Right hindlimb (tissue), 1 donor: Measurements from ENCODE around the gene ADRA2A.

ENCODE experiments used
- DNase-seq: peaks from one replicate; pipeline ENCODE4 v3.0.0-alpha.2; 2018

The ADRA2A gene

DNA sequence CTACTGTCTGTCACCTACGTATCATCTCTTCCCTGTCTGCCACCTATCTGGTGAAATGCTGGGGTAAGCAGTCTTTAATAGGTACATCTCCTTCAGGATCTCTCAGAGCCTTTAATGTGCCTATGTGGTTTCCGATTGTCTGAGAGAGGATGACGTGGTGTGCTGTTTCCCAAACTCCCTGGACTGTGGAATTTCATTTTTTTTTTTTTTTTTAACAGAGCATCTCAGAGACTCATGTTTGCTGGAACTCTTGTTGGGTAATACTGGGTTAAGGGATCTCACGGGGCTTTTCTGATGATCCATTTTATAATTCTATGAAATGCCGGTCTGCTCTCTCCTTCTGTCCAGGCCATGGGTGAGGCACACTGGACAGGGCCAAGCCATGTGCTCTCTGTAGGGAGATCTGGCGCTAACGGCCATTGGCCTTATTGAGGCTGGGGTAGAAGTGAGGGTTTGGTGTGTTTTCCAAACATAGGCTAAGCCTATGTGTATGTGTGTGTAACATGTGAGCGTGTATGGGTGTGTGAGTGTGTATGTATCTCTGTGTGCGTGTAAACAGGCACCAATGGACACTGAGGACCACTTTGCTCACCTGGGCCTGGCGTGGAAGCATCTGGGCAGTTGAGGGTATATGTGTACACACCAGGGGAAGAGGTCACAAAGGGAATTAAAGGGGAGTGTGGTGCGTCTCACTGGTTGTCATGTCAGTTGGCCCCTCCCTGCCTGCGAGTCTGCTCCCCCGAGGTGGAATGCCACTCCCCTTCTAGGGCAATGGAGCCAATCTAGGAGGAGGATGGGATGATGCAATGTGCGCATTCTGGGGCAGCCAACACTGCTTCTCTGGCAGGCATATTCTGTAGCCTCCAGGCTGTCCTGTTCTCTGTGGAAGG is 7.8 kb downstream of the ADRA2A start:
- DNase-seq: no peak

DNA sequence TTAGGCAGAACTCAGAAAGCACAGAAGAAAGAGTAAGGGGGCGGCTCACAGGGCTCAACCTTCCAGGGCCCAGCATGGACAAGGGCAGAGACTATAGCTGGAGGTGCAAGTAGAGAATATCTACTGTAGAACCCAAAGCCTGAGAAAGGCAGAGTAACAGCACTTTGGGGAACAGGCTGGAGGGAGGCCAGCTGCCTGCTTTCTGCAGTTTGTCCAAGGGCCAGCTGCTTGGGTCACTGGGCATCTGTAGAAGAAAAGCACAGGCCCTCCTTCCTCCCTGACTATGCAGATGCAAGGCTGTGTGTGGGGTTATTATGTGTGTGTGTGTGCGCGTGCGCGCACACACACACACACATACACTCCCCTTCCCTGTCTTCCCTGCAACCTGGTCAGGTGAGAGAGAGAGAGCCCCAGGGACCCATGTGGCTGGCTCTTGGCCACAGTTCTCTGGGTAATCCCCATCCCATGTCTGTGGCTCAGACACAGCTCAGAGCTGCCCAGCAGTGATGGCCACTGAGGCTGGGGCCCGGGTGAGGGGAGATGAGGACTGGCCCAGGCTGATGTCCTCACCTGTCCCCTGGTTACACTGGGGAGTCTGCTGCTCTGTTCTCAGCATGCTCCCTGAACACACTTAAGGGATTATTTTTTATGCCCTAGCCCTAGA is 9.0 kb downstream of the ADRA2A start:
- DNase-seq: no peak

DNA sequence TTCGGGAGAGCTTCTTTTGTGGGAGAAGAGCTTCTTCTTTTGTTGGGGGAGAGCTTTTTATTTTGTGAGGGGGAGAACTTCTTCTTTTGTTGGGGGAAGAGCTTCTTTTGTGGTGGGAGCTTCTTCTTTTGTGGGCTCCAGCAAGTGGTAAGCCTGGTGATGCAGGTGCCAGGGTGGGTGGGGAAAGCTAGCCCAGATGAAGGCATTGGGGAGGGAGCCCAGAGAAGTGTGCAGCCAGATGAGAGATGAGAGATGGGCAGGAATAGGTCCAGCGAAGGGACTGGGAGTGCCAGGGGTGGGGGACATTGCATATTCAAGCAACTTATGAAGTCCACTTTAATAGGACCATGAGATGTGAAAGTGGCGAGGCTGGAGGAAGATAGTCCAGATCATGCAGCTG is 9.7 kb downstream of the ADRA2A start:
- DNase-seq: no peak

DNA sequence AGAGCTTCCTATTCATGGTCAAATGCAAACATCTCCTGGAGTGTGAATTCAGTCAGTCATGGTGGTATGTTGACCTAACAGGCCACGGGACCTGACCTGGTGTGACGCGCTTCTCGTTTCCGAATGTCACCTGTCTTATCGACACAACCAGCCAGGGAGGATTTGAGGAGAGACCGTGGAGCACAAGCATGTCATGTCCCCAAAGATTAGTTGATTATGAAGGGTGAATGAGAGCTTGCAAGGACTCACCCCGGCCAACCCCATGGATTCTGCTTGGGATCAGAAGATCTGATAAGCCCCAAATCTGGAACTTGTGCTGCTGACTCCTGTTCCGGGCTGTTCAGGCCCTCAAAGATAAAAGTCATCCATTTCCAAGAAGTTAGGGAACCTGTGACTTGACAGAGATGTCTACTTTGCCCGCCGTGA is 10.5 kb downstream of the ADRA2A start:
- no peak for DNase-seq

DNA sequence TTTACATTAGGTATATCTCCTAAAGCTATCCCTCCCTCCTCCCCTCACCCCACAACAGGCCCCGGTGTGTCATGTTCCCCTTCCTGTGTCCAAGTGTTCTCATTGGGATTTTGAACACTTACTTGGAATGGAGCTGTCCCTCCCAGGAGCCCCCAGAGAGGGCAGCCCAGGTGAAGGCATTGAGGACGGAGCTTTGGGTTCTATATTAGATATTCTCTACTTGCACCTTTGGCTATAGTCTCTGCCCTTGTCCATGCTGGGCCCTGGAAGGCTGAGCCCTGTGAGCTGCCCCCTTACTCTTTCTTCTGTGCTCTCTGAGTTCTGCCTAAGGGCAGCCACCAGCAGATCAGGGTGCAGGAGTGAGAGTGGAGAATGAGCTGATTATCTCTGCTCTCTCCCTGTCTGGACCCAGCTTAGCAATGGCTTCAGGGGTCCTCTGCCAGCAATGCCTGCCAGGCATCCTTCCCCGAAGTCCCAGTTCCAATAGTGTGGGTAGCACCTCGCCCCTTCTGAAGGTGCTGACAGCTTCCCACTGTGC is 11.2 kb downstream of the ADRA2A start:
- no peak for DNase-seq

DNA sequence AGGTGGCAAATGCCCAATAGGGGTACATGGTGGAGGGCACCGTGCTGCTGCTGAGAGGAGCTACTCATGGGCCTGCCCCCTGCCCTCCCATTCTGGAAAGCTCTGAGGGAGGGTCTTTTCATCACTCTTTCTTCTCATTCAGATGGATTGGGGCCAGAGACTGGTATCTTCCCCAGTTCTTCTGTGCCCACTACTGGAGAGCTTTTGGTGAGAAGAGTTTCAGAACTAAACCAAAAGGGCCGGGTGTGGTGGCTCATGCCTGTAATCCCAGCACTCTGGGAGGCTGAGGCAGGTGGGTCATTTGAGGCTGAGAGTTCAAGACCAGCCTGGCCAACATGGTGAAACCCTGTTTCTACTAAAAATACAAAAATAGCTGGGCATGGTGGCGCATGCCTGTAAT is 12.5 kb downstream of the ADRA2A start:
- no peak for DNase-seq

DNA sequence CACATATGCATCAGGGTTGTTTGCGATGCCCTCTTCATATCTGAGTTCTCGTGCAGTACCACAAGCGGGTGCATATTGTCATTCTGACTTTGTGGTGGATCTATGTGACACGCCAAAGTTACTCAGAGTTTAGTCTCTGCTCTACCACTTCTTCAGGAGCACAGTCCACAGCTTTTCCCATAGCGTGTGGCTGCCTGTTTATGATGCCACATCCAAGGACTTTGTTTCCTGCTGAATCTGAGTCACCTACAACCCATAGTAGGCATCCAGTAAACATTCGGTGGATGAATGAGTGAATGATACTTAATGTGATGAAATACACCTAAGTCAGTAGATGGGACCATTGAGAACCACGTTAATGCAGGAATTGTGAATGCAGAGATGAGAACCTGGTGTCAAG is 15.0 kb downstream of the ADRA2A start:
- DNase-seq: no peak

DNA sequence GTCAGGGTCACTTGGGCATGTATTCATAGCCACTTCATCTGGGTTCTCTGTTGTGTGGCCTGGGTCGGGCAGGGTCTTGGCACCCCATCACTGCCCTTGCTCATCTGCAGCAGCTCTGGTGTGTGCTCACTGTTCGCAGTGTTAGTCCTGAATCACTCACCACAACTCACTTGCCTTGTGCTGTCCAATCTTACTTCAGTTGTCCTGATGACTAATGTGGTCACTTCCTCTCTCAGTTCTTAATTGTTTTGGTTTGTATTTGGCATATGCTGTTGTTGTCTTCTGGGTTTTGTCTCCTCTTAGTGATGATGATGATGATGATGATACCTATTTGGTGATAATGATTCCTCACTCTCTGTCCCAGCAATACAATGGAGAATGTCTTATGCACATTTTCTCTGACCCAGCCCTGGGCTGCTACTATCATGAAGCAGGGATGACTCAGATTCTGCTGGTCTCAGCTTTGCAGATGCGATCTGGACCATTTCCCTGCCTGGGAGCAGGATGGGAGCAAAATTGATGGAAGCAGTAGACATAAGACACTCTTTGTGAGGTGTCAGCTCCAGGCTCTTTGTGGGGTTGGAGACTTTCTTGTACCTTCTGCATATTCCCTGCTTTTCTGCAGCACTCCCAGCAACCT is 17.0 kb downstream of the ADRA2A start:
- DNase-seq: no peak

DNA sequence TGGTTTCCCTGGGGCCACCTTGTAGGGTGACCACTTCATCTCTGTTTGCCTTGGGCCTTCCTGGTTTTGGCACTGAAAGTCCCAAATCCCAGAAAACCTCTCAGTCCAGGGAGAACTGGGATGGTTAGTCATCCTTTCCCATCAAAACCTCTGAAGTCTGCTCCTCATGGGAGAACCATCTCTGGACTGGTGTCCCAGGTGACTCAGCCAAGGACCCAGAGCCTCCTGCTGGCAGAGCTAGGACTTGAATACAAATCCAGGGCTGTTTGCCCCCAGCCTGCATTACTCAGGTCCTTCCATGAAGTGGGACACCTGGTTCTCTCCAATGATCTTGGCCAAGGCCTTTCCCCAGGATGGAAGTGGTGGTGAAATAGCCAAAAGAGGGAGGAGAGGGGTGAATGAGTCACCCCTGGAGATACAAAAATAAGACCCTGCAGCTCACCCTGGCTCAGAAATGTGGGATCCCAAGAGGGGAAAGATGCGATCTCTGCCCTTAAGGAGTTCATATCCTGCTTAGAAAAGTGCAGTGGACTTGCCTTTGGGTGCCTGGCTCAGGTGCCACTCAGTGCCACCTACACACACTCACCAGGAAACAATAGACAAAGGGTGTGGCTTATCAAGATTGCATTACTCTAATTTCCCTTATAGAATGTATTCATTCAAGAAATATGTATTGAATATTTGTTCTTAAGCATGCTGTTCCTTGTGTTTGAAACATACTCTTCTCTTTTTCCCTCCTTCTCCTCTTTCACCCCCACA is 22.0 kb downstream of the ADRA2A start:
- DNase-seq: no peak

DNA sequence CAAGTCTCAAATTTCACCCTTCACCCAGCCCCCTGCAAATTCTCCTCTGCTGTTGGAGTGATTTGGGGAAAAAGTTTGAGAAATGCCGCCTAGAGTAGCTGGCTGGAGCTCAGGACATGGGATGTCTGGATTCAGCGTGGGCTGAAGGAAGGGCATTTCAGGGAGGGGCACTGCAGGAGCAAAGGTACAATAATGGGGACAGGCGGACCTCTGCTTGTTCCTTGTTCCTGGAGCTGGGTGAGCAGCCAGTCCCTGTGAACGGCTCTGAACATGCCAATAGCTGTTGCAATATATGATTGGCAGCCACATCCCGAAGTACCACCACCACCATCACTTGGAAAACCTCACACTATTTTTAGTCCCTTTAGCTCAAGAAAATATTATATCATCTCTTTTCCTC is 23.4 kb downstream of the ADRA2A start:
- DNase-seq: no peak

DNA sequence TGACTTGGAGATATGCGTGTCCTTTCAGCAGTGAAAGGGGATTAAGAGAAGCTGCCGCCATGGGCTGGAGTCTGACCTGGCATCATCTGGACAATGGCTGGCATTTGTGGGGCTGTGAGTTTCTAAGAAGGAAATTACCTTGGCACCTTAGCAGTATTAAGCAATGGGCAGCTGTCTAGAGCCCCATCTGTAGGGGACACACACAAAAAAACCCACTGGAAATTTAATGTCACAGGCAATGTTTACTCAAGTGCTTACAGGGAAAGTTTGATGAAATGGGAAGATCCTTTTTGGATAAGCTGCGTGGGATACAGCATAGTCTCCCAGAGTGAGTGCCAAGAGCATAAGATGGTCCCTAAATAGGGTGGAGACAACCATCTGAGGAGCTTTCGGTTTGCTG is 25.0 kb downstream of the ADRA2A start:
- DNase-seq: no peak

DNA sequence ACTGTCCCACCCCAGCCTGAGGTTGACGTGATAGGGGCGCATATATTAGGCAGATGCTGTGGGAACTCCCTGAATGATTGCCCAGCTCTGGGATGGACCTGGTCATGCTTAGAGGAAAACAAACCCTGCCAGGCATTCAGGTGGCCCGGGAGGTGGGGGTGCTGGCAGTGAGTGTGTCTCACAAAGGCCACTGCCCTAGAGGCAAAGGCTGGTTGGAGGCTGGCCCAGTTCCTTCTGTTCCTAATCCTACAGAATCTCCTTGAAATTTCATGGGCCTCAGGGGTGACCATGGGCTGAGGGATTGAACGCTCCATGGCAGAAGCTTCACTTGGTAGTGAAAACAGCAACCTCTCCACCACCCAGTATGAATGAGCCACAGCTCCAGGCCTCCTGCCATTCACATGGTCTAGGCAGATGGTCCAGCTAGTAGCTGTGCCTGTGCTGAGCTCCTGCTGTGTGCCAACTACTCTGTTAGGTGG is 25.6 kb downstream of the ADRA2A start:
- DNase-seq: no peak

DNA sequence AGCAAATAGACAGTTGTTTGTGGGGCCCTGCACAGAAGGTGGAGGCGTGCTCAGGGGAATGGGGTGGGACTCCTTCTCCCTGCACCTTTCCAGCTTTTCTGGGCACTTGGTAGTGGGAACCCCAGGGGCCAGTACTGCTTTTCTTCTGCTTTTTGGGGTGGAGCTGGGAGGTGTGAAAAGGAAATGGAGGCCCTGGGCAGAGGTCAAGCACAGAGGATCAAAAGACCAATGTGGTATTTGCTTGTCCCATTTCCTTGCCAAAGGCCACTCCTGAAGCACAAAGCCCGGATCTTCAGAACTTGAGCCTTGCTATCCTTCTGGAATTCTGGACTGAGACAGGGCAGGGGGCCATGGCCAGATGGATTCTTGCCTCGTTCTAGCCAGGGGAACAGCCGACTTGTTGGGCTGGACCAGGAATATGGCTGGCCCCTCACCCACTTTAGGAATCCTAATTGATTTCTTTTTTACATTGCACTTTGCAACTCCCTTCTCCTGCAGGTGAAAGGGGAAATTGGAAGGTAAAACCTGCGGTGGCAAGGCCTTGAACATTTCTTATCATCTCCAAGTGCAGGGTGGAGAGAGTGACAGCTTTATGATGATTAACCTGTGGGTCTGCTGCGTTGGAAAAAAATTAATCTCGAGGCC is 26.5 kb downstream of the ADRA2A start:
- DNase-seq: no peak

DNA sequence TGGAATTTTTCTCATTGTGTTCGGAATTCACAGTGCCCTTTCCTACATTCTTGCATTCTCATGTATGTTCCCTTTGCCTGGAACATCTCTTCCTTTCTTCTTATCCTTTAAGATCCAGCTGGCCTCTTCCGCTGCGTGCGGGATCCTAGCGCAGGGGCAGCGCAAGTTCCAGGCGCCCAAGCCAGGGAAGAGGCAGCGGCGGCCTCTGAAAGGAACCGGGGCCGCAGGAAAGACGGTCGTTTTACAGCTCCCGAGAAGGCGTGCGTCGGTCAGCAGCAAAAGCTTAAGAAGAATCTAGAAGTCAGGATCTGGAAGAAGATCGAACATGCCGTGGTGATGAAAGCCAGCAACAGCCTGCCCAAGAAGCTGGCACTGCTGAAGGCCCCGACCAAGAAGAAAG is 28.0 kb downstream of the ADRA2A start:
- DNase-seq: no peak

DNA sequence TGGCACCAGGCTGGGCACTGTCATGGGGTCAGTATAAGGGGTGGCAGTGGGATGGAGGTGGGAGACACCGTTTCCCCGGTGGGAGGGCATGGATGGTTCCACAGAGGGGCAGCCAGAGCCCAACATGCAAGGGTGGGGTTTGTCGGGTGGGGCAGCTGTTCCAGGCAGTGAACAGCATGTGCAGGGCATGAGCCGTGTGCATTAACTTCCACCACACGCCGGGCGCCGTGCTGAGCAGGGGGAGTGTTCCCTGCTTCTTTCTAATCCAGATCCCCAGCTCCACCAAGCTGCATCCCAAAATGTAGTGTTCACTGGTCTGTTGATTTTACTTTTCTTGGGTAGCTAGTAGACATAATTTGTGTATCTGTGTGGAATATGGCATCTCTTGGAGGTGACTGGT is 29.3 kb downstream of the ADRA2A start:
- DNase-seq: no peak

DNA sequence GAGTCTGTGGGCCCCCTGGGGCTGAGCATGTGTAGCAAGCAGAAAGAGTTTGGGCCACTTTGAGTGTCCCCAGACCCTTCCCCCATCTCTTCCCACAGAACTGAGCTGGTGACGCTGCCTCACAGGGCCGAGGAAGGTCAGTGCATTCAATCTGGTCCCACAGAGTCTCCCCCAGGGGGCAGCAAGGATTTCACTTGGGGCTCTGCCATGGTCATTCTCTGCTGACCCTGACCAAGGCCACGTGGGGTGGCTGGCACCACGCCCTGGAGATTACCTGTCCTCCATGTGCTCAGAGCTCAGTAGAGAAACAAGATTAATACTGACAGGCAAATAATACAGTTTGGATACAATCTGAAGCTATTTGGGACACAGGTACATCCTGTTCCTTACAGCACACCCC is 30.2 kb downstream of the ADRA2A start:
- no peak for DNase-seq

DNA sequence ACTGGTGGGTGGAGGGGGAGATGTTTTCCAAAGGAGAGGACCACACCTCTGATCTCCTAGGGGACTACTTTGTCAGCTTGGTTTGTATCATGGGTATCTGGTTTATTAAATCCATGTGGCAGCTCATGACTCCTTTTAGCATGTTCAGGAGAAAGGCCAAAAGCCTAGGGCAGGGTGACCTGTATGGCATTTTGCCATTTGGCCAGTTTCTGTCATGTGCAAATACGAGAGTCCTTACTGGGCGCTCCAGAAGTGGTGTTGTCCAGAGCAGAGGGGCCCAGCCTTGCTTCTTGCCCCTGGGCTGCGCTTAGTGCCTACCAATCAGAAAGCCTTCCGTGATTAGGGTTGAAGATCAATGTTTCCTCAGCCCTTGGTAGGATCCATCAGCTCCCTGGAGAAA is 31.0 kb downstream of the ADRA2A start:
- DNase-seq: no peak

DNA sequence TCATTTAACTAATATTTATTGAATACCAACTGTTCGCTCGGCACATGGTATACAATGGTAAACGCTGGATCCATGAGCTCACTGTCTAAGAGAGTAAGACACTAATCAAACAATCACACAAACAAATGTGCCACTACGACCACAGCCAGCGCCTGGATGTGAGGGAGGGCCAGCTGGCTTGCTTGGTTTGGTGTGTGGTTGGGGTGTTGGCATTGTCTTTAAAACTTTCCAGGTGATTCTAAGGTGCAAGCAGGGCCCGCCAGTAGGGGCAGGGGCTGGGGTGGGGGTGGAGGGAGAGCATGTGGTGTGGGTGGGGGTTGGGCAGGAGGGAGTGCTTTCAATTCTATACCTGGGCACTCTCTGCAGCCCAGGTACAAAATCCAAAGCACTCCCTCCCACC is 31.6 kb downstream of the ADRA2A start:
- no peak for DNase-seq

DNA sequence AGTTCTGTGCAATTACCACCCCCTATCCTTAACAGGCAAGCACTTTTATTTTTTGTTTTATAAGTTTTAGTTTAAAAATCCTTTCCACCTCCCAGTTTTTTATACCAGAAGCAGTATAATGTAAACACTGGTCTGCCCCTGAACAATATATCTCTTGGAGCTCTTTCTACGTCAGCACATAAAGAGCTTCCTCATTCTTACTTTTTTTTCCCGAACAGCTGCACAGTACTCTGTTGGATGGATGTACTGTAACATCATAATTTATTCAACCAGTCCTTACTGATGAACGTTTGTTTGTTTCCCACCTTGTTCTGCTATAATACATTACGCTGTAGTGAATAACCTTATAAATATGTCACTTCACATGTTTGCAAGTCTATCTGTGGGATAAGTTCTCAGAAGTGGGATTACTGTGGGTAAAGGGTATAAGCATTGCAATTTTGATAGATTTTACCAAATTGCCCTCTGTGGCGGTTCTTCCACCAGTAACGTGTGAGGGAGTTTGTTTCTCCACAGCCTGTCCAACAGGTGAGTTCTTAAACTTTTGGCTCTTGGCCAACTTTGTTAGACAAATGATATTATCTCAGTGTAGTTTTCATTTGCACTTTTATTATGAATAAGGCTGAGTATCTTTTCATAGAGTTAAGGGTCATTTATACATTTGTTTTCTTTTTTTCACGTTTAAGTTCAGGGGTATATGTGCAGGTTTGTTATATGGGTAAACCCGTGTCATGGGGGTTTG is 32.8 kb downstream of the ADRA2A start:
- no peak for DNase-seq

DNA sequence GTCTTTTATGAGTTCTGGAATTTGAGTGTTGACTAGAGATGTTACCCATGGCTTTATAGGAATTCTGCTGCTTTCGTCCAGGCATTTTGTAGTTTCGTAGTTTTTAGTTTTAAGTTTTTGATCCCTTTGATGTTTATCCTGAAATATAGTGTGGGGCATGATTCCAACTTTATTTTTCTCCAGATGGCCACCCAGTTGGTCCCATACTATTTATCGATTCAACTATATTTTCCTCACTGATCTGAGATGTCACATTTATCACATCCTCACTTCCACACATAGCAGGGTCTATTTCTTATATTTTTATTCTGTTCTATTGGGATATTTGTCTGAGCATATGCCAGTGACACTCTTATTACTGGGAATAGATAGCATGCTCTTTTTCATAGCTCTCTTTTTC is 33.9 kb downstream of the ADRA2A start:
- DNase-seq: no peak

DNA sequence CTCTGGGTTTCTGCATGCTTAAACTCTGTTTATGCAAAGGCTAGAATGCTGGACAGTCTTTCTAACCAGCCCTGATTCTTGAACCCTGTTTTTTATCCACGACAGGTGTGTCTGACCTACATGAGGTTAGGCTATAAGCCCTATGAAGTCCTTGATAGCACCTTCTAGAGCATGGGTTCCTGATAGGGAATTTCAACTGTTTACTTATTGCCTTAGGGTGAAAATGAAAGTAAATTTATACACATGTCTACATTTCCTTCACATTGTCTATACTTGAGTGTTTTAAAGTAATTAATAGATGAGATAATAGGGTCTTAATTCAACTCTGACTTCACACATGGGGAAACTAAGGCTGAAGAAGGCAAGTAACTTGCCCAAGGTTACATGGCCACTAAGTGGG is 35.5 kb downstream of the ADRA2A start:
- no peak for DNase-seq
